Vagina (tissue), 2 donors: Measurements from ENCODE around the gene XPNPEP1. TPM values are rescaled to one million over a fixed set of nuclear protein-coding genes. Genes with fewer than 3 reads are reported as not detected.

Source experiments
- DNase-seq, 2 donors: peaks; one replicate each; pipeline ENCODE4 v3.0.0-alpha.2; 2017; ENCODE audit errors: extremely low spot score in 2 of 2
- H3K27ac ChIP-seq: fragments of 200-600 bp; sonication (generic); one replicate; pipeline ENCODE4 v1.5.1; 2019
- H3K27me3 ChIP-seq: fragments of 200-600 bp; sonication (generic); one replicate; pipeline ENCODE4 v1.5.1; 2019
- H3K36me3 ChIP-seq, 2 donors: fragments of 200-600 bp; sonication (generic); one replicate each; pipeline ENCODE4 v1.5.1; 2017 to 2019
- H3K4me1 ChIP-seq: fragments of 200-600 bp; sonication (generic); one replicate; pipeline ENCODE4 v1.5.1; 2019
- H3K4me3 ChIP-seq, 2 donors: fragments of 200-600 bp; sonication (generic); 1 replicate in 1 of 2; 2 replicates in 1 of 2; pipeline ENCODE4 v1.5.1; 2016 to 2019
- H3K9me3 ChIP-seq: fragments of 200-600 bp; sonication (generic); one replicate; pipeline ENCODE4 v1.5.1; 2019
- POLR2A ChIP-seq, 2 donors: fragments of 450-650 bp; IDR thresholded peaks; one replicate each; pipeline ENCODE4 v1.6.1; 2017; ENCODE audit warnings: antibody characterized with exemption in 2 of 2, mild to moderate bottlenecking in 2 of 2, moderate library complexity in 2 of 2
- POLR2AphosphoS5 ChIP-seq, 2 donors: sonication (generic); formaldehyde crosslinking; IDR thresholded peaks; one replicate each; pipeline ENCODE4 v1.9.0; 2017; ENCODE audit warnings: antibody characterized with exemption in 2 of 2, mild to moderate bottlenecking in 2 of 2, low read depth in 1 of 2; ENCODE audit not compliant: insufficient read depth in 1 of 2
- intact Hi-C: fragments of 100-400 bp; cut with DNase I; formaldehyde crosslinking; loops from one replicate; pipeline ENCODE4 v1.15.1; 2023
- total RNA-seq: library from RNA; depleted of rRNA; stranded (reverse); fragments of >200 nt; gene quantifications from one replicate; pipeline ENCODE4 v1.2.3, GENCODE V29; 2016
- TF ChIP-seq, protein P1 (sequence below), 3 experiments: fragments of 450-650 bp in 2 of 3; fragments of 200-600 bp in 1 of 3; sonication (generic) in 1 of 3; IDR thresholded peaks; one replicate each; pipeline ENCODE4 v1.5.1; 2017 to 2019; ENCODE audit warnings: antibody characterized with exemption in 3 of 3, mild to moderate bottlenecking in 2 of 3, moderate library complexity in 2 of 3

The XPNPEP1 gene
- total RNA-seq, 1 donor from 2014 or later: 90.4 TPM

DNA sequence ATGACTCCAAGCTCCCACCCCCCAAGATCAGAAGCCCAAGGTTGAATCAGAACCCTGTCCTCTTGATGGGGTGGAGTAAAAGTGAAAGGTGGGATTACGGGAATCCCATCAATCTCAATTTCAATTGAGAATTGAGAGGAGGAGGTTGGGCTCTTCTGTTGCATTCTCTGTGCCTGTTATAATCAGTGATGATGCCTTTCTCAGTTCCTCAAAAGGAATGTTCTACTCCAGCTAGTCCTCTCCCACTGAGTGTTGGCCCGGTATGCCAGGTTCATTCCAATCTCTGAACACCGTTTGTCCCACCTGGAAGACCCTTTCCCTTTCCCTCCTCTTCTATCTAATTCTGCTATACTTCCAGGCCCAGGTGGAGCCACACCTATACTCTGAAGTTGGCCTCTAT is 17.2 kb upstream of the XPNPEP1 start:
- TF ChIP-seq POLR2A (IDR thresholded peaks at IDR 0.05) (no peak), POLR2AphosphoS5 (IDR thresholded peaks at IDR 0.05; ENCODE audit: insufficient read depth in 1 of 2, low read depth in 1 of 2) (no peak)
- TF ChIP-seq, protein P1, sequence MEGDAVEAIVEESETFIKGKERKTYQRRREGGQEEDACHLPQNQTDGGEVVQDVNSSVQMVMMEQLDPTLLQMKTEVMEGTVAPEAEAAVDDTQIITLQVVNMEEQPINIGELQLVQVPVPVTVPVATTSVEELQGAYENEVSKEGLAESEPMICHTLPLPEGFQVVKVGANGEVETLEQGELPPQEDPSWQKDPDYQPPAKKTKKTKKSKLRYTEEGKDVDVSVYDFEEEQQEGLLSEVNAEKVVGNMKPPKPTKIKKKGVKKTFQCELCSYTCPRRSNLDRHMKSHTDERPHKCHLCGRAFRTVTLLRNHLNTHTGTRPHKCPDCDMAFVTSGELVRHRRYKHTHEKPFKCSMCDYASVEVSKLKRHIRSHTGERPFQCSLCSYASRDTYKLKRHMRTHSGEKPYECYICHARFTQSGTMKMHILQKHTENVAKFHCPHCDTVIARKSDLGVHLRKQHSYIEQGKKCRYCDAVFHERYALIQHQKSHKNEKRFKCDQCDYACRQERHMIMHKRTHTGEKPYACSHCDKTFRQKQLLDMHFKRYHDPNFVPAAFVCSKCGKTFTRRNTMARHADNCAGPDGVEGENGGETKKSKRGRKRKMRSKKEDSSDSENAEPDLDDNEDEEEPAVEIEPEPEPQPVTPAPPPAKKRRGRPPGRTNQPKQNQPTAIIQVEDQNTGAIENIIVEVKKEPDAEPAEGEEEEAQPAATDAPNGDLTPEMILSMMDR (IDR thresholded peaks at IDR 0.05): no peak
- Histone ChIP-seq H3K27ac (no peak overlapping the region), H3K9me3 (no peaks in the 10 kb centered on the region), H3K27me3 (no peaks in the 10 kb centered on the region), H3K36me3 (no peaks in the 10 kb centered on the region), H3K4me3 (no peak overlapping the region), H3K4me1 (no peaks in the 10 kb centered on the region)
- intact Hi-C loops: no loop called here
- DNase-seq: no peak

DNA sequence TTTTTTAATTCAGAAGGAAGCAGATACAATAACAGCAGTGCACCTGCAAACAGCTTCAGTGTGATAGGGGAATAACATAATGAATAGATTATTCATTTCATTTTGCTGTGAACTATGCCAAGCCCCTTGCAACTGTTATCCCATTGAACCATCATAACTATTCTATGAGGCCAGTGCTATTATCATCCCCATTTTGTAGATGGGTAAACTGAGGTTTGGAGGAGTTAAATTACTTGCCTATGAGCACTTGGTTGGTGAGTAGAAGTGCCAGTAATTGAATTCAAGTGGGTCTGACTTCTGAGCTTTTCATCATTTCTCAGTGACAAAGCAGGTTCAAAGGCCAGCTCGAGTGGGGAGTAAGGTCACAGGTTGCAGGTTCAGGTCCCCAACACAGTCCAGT is 16.8 kb upstream of the XPNPEP1 start:
- H3K4me1 ChIP-seq: peaks cover 1% of the 10 kb centered on the region
- H3K27ac ChIP-seq: no peak overlapping the region
- H3K36me3 ChIP-seq: no peaks in the 10 kb centered on the region
- intact Hi-C loops: no loop called here
- DNase-seq: no peak
- no peaks in the 10 kb centered on the region for H3K27me3 ChIP-seq
- no peaks in the 10 kb centered on the region for H3K9me3 ChIP-seq
- H3K4me3 ChIP-seq: no peak overlapping the region
- TF ChIP-seq POLR2A (IDR thresholded peaks at IDR 0.05) (no peak), POLR2AphosphoS5 (IDR thresholded peaks at IDR 0.05; ENCODE audit: insufficient read depth in 1 of 2, low read depth in 1 of 2) (no peak)
- TF ChIP-seq, protein P1 (IDR thresholded peaks at IDR 0.05): no peak

DNA sequence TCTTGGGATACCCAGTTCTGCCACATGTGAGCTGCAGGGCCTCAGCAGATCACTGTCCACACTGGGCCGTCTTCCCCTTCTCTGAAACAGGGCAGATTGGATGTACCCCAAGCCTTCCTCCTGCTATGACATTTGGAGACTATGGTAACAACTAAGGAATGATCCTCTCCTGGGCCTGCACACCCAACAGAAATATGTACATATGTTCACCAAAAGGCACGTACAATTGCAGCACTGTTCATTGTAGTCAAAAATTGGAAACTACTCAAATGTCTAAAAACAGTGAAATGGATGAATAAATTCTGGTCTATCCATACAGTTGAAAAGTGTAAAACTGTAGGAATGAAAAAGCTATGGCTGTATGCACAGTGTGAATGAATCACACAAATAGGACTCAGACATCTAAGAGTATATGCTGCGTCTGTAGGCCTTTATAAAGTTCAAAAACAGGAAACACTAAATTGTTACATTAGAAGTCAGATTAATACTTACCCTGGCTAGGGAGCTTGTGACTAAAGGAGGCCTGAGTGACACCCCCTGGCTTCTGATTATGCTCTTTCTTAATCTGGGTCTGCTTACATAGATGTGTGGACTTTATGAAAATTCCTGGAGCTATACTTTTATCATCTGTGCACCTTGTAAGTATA is 16.1 kb upstream of the XPNPEP1 start:
- TF ChIP-seq POLR2A (IDR thresholded peaks at IDR 0.05) (no peak), POLR2AphosphoS5 (IDR thresholded peaks at IDR 0.05; ENCODE audit: insufficient read depth in 1 of 2, low read depth in 1 of 2) (no peak)
- TF ChIP-seq, protein P1 (IDR thresholded peaks at IDR 0.05): no peak
- intact Hi-C loops: no loop called here
- peaks cover 8% of the 10 kb centered on the region for H3K4me1 ChIP-seq
- H3K4me3 ChIP-seq: no peak overlapping the region
- DNase-seq: no peak
- H3K36me3 ChIP-seq: no peaks in the 10 kb centered on the region
- no peak overlapping the region for H3K27ac ChIP-seq
- H3K27me3 ChIP-seq: no peaks in the 10 kb centered on the region
- H3K9me3 ChIP-seq: no peaks in the 10 kb centered on the region

DNA sequence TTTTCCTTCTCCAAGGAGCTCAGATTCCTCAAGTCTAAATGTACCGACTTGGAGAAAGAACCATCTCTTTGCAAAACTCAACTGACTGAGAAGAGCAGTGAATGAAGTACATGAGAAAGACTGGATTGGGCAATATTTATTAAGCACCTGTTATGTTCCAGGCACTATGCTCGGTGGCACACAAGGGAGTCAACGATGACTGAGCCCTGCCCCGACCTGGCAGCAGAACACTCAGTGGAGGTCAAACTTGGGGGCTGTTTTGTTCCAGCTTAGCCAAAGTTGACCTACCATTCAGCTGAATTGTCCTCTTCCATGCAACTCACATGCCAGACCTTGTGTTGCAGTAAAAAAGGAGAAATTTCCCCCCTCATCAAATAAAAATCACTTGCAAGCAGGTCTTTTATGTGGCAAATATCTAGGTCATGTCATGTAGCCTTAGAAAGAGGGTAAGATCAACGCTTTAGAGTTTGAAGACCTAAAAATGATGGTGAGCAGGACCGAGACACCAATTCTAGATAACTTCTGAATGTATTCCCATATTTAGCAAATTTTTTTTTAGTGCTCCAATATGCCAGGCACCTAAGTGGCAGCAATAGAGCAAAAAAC is 14.3 kb upstream of the XPNPEP1 start:
- TF ChIP-seq POLR2A (IDR thresholded peaks at IDR 0.05): no peak
- TF ChIP-seq, protein P1 (IDR thresholded peaks at IDR 0.05): no peak
- no peak for TF ChIP-seq POLR2AphosphoS5 (IDR thresholded peaks at IDR 0.05; ENCODE audit: insufficient read depth in 1 of 2, low read depth in 1 of 2)
- no peaks in the 10 kb centered on the region for H3K36me3 ChIP-seq
- no peaks in the 10 kb centered on the region for H3K27me3 ChIP-seq

More for the DNA sequence above, 14.3 kb upstream of the XPNPEP1 start:
- Histone ChIP-seq H3K4me3 (no peak overlapping the region), H3K4me1 (peaks cover 16% of the 10 kb centered on the region), H3K9me3 (no peaks in the 10 kb centered on the region), H3K27ac (no peak overlapping the region)
- DNase-seq: no peak
- intact Hi-C loops: no loop called here
